ENCODE data around the gene PRUNE1.
A peak's percentile ranks its signal among the peaks of the same experiment; 100 is the strongest.

The PRUNE1 gene

GRCh38 chr1:151007853-151008243 is 401 bp upstream of the PRUNE1 start:
- H3K4me3 ChIP-seq (ENCODE audit: low read depth, low read length) = peak overlapping the region; percentile 82
- no peak for TF ChIP-seq CTCF (IDR thresholded peaks at IDR 0.05; ENCODE audit: borderline replicate concordance, insufficient read depth, low read depth, low read length)

GRCh38 chr1:151009206-151009587 is 948 bp downstream of the PRUNE1 start:
- H3K4me3 ChIP-seq (ENCODE audit: low read depth, low read length) = peak overlapping the region; percentile 82
- TF ChIP-seq CTCF (IDR thresholded peaks at IDR 0.05; ENCODE audit: borderline replicate concordance, insufficient read depth, low read depth, low read length) = no peak

- no peak overlapping the region for H3K4me3 ChIP-seq (ENCODE audit: low read depth, low read length)
- TF ChIP-seq CTCF (IDR thresholded peaks at IDR 0.05; ENCODE audit: borderline replicate concordance, insufficient read depth, low read depth, low read length) = no peak
Measured at GRCh38 chr1:151009674-151010345, 1.6 kb downstream of the PRUNE1 start.

- no peak for TF ChIP-seq CTCF (IDR thresholded peaks at IDR 0.05; ENCODE audit: borderline replicate concordance, insufficient read depth, low read depth, low read length)
- H3K4me3 ChIP-seq (ENCODE audit: low read depth, low read length) = no peak overlapping the region
Measured at GRCh38 chr1:151010346-151010726, 2.1 kb downstream of the PRUNE1 start.

GRCh38 chr1:151011154-151011850 is 3.1 kb downstream of the PRUNE1 start:
- no peak overlapping the region for H3K4me3 ChIP-seq (ENCODE audit: low read depth, low read length)
- no peak for TF ChIP-seq CTCF (IDR thresholded peaks at IDR 0.05; ENCODE audit: borderline replicate concordance, insufficient read depth, low read depth, low read length)

GRCh38 chr1:151012684-151013471 is 4.6 kb downstream of the PRUNE1 start:
- TF ChIP-seq CTCF (IDR thresholded peaks at IDR 0.05; ENCODE audit: borderline replicate concordance, insufficient read depth, low read depth, low read length) = no peak
- no peak overlapping the region for H3K4me3 ChIP-seq (ENCODE audit: low read depth, low read length)
